Measurements from ENCODE around the gene COL4A2. TPM values are rescaled to one million over a fixed set of nuclear protein-coding genes. Genes with fewer than 3 reads are reported as not detected.

Gene COL4A2
- polyA plus RNA-seq, 1 donor (not counting 4 experiments of a cell fraction or from before 2014, with no cell fraction given): 30.7 TPM

DNA sequence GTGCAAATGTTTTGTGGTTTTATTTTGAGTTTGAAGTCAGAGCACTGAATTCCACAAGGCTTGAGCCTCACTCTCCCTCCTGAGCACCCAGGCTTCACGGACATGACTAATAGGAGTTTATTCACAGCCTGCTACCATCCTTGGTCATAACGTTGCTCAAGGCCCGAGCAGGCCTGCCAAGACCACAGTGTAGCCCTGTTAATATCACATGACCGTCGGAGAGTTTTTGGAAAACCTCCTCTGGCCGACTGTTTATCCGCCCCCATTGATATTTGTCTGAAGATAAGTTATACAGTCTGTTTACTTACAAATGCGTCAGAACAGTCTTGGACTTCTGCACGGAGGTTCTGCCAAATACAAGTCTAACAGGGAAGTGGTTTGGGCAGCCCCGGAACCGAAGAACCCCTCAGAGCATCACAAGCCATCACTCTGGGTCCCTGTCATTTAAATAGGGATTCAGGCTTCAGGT lies 89.9 kb downstream of the COL4A2 start:
- H3K27ac ChIP-seq (ENCODE audit: control insufficient read depth, insufficient read depth, low read length): no peak overlapping the region
- no peaks in the 10 kb centered on the region for H3K79me2 ChIP-seq (ENCODE audit: control insufficient read depth, insufficient read depth, low read length)
- H3K27me3 ChIP-seq (ENCODE audit: control insufficient read depth, extremely low read depth, insufficient read depth, low read length): no peaks in the 10 kb centered on the region
- no peaks in the 10 kb centered on the region for H3K9me3 ChIP-seq (ENCODE audit: control insufficient read depth, low read depth, low read length)
- H3K36me3 ChIP-seq (ENCODE audit: control insufficient read depth in 2 of 2, extremely low read depth in 1 of 2, insufficient read depth in 2 of 2, low read length in 2 of 2): no peaks in the 10 kb centered on the region
- H3K4me3 ChIP-seq (ENCODE audit: control insufficient read depth in 2 of 3, extremely low read depth in 1 of 3, insufficient read depth in 2 of 3, low read depth in 1 of 3, low read length in 3 of 3): no peak overlapping the region
- H3K4me1 ChIP-seq (ENCODE audit: control insufficient read depth, extremely low read depth, insufficient read depth, low read length): no peaks in the 10 kb centered on the region
- no peak for DNase-seq (ENCODE audit: low read depth, low spot score)
- H4K20me1 ChIP-seq (ENCODE audit: control insufficient read depth, extremely low read depth, insufficient read depth, low read length): no peaks in the 10 kb centered on the region
- H3K9ac ChIP-seq (ENCODE audit: control insufficient read depth, extremely low read depth, insufficient read depth, low read length): no peak overlapping the region
- no peak for TF ChIP-seq EZH2 (IDR thresholded peaks at IDR 0.05; ENCODE audit: low read length)
- TF ChIP-seq, protein P1, sequence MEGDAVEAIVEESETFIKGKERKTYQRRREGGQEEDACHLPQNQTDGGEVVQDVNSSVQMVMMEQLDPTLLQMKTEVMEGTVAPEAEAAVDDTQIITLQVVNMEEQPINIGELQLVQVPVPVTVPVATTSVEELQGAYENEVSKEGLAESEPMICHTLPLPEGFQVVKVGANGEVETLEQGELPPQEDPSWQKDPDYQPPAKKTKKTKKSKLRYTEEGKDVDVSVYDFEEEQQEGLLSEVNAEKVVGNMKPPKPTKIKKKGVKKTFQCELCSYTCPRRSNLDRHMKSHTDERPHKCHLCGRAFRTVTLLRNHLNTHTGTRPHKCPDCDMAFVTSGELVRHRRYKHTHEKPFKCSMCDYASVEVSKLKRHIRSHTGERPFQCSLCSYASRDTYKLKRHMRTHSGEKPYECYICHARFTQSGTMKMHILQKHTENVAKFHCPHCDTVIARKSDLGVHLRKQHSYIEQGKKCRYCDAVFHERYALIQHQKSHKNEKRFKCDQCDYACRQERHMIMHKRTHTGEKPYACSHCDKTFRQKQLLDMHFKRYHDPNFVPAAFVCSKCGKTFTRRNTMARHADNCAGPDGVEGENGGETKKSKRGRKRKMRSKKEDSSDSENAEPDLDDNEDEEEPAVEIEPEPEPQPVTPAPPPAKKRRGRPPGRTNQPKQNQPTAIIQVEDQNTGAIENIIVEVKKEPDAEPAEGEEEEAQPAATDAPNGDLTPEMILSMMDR (optimal IDR thresholded peaks at IDR 0.05 in 1 of 3, IDR thresholded peaks at IDR 0.05 in 1 of 3, conservative IDR thresholded peaks at IDR 0.05 in 1 of 3; ENCODE audit: extremely low read depth in 1 of 3, insufficient read depth in 2 of 3, low read length in 3 of 3): no peak
- no peak overlapping the region for H2AFZ ChIP-seq (ENCODE audit: control insufficient read depth, low read length)
- dilution Hi-C loops (cut with MboI; ENCODE audit: extremely low pct_ligation_motif_present, low sequenced_read_pairs): no loop called here
- no peak for FAIRE-seq
- no peak overlapping the region for H3K4me2 ChIP-seq (ENCODE audit: control insufficient read depth, extremely low read depth, insufficient read depth, low read depth, low read length)
- H3K9me1 ChIP-seq (ENCODE audit: control insufficient read depth, extremely low read depth, insufficient read depth, low read length): no peaks in the 10 kb centered on the region

DNA sequence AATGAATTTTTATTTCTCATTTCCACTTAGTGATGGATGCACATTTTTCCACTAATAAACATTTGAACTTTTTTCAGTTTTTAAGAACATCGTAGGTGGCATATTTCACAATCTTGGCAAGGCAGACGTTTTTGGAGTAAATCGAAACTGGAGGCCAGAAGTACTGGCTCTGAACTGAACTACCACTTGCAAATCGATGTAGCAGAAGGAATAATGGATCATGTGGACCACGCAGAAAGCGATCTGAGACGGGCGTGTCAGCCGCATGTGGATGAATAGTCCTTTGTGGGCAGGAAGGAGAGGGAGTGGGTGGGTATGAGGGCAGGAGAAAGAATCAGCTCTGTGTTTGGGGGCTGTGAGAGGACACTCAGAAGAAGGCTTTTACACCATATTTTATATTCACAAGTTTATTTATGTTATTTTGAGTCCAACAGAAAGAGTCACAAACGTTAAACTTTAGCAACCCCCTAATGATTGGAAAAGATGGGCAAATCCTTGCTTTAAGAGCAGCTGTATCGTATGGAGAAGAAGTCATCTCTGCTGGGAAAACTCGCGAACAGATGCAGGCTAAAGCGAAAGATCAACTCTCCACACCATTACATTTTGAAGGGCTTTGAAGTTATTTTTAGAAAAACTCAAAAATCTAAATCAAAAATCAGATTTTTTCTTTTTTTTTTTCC lies 90.5 kb downstream of the COL4A2 start:
- TF ChIP-seq, protein P1 (optimal IDR thresholded peaks at IDR 0.05 in 1 of 3, IDR thresholded peaks at IDR 0.05 in 1 of 3, conservative IDR thresholded peaks at IDR 0.05 in 1 of 3; ENCODE audit: extremely low read depth in 1 of 3, insufficient read depth in 2 of 3, low read length in 3 of 3): no peak
- no peak for TF ChIP-seq EZH2 (IDR thresholded peaks at IDR 0.05; ENCODE audit: low read length)
- Histone ChIP-seq H3K9me1 (ENCODE audit: control insufficient read depth, extremely low read depth, insufficient read depth, low read length) (no peaks in the 10 kb centered on the region), H3K36me3 (ENCODE audit: control insufficient read depth in 2 of 2, extremely low read depth in 1 of 2, insufficient read depth in 2 of 2, low read length in 2 of 2) (no peaks in the 10 kb centered on the region), H3K79me2 (ENCODE audit: control insufficient read depth, insufficient read depth, low read length) (no peaks in the 10 kb centered on the region), H2AFZ (ENCODE audit: control insufficient read depth, low read length) (no peak overlapping the region), H3K27me3 (ENCODE audit: control insufficient read depth, extremely low read depth, insufficient read depth, low read length) (no peaks in the 10 kb centered on the region), H3K9me3 (ENCODE audit: control insufficient read depth, low read depth, low read length) (no peaks in the 10 kb centered on the region), H3K27ac (ENCODE audit: control insufficient read depth, insufficient read depth, low read length) (no peak overlapping the region), H3K4me1 (ENCODE audit: control insufficient read depth, extremely low read depth, insufficient read depth, low read length) (no peaks in the 10 kb centered on the region), H3K4me2 (ENCODE audit: control insufficient read depth, extremely low read depth, insufficient read depth, low read depth, low read length) (no peak overlapping the region), H3K4me3 (ENCODE audit: control insufficient read depth in 2 of 3, extremely low read depth in 1 of 3, insufficient read depth in 2 of 3, low read depth in 1 of 3, low read length in 3 of 3) (no peak overlapping the region), H4K20me1 (ENCODE audit: control insufficient read depth, extremely low read depth, insufficient read depth, low read length) (no peaks in the 10 kb centered on the region), H3K9ac (ENCODE audit: control insufficient read depth, extremely low read depth, insufficient read depth, low read length) (no peak overlapping the region)
- dilution Hi-C loops (cut with MboI; ENCODE audit: extremely low pct_ligation_motif_present, low sequenced_read_pairs): no loop called here
- FAIRE-seq (no peak), DNase-seq (ENCODE audit: low read depth, low spot score) (no peak)

All from keratinocyte (primary cell).